Left ventricle myocardium superior (tissue), 1 donor: Measurements from ENCODE around the gene TEAD1. TPM values are rescaled to one million over a fixed set of nuclear protein-coding genes. Genes with fewer than 3 reads are reported as not detected.

Experiments
- ATAC-seq: fragments of 200-7000 bp; cut with Tn5 transposase; one replicate; pipeline ENCODE4 v1.9.1; 2020; ENCODE audit warnings: mild to moderate bottlenecking, moderate library complexity
- DNase-seq: peaks from one replicate; pipeline ENCODE4 v3.0.0-alpha.2; 2020
- intact Hi-C: fragments of 100-400 bp; cut with micrococcal nuclease; formaldehyde crosslinking; loops from one replicate; pipeline ENCODE4 v1.11.0; 2022
- total RNA-seq: library from RNA; stranded (reverse); fragmentation: NEBNext Ultra II Directional; extraction: Animal tissue kit (Norgen Biotek cat#: 25700); gene quantifications from one replicate; pipeline ENCODE4 v1.2.1, GENCODE V29; 2021
- donor health status: DM: no; HTN: yes; CAD: no; lungs with severe emphysema.

Gene TEAD1
- total RNA-seq, 1 donor from 2014 or later = 127 TPM

- no peak for DNase-seq
- no peak for ATAC-seq
- intact Hi-C loops = no loop called here
These were observed 117.8 kb downstream of the TEAD1 start for GRCh38 chr11:12792018-12792417.

DNA sequence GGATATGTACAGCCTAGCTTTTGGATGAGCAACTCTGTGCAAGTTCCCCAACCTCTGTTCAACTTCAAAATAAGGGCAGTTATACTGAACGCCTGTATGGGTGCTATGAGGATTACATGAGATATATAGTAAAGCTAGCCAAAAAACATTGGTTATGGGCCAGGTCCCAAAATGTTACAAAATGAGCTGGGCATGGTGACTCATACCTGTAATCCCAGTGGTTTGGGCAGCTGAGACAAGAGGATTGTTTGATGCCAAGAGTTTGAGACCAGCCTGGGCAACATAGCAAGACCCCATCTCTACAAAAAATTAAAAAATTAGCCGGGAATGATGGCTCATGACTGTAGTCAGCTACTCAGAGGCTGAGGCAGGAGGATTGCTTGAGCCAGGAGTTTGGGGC is 118.4 kb downstream of the TEAD1 start:
- ATAC-seq (no peak), DNase-seq (no peak)
- intact Hi-C loops = no loop called here

GRCh38 chr11:12793065-12793464 is 118.8 kb downstream of the TEAD1 start:
- intact Hi-C loops = no loop called here
- ATAC-seq (no peak), DNase-seq (no peak)

DNA sequence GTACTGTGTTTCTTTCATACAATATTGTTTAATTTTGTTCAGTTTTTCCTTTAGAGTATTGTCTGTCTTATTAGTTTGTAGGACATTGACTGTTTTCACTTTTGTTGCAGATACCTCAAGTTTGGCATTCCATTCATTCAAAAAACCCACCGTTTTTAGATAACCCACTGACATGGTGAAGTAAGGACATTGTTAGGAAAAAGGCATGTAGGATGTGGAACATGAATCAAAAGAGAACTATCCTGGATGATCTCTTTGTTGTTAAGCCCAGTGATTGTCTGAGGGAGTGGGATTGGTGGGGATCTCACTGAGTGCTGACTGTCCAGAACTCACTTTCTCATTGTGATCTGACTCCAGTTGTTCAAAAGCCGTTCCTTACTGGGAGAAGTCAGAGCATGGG is 119.3 kb downstream of the TEAD1 start:
- intact Hi-C loops = no loop called here
- DNase-seq = no peak
- no peak for ATAC-seq

DNA sequence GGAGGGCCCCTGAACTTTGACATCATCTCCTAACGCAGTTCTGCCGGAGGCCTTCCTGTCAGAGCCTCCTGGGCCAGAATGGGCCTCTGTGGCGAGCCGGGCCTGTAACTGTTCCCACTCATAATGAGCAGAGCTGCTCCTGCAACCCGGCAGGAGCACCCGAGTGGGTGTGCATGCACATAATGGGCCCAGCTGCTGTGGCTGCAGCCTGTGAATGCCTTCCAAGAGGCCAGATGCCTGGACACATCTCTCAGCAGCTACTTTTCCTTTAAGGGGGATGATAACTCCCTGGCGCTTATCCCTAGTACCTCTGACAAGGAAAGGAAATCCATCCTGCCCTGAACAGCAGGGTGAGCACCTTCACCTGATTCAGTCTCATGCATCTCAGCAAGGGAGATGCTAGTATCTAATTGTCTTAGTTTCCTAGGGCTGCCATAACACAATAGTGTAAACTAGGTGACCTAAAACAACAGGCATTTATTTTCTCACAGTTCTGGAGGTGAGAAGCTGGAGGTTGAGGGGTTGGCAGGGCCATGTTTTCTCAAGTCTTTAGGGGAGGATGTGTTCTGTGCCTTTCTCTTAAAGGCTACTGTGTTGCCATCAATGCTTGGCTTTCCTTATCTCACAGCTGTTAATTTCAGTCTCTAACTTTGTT is 120.5 kb downstream of the TEAD1 start:
- intact Hi-C loops = no loop called here
- ATAC-seq (peak; percentile 56), DNase-seq (peak; percentile 44)

DNA sequence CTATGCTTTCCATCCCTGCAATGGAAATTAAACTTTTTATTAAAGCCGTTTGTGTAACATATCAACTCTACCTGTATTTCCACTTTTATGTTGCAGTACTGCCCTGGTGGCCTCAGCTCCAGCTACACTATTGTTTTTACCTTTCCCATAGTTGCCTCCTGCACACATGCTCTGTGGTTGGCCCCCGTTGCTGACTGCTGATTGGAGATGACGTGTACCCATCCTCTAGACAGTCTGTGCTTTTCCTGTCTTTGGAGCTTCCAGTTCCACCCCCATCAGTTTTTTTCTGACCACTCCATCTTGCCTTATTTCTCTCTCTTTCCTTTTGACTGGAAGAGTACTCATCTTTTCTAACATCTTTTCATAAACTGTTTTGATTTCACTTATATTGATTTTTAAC is 123.8 kb downstream of the TEAD1 start:
- intact Hi-C loops = no loop called here
- no peak for DNase-seq
- ATAC-seq = no peak

DNA sequence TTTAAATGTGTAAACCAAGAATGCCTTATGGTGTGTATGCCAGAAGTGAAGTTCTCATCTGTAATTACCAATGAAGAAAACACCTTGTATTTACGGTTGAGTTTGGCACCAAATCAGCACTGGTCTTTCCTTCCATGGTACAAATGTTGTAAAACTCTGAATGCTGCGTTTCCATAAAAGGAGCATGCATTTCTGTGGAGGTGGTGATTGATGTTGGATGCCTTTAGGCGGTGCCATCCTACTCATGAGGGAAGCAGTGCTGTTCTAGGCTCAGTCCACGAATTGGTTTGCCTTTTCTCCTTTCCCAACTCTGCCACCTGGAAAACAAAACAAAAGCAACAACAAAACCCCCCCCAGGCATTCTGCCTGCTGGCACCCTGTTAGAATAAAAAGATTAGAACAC is 124.4 kb downstream of the TEAD1 start:
- DNase-seq (no peak), ATAC-seq (no peak)
- intact Hi-C loops = no loop called here

DNA sequence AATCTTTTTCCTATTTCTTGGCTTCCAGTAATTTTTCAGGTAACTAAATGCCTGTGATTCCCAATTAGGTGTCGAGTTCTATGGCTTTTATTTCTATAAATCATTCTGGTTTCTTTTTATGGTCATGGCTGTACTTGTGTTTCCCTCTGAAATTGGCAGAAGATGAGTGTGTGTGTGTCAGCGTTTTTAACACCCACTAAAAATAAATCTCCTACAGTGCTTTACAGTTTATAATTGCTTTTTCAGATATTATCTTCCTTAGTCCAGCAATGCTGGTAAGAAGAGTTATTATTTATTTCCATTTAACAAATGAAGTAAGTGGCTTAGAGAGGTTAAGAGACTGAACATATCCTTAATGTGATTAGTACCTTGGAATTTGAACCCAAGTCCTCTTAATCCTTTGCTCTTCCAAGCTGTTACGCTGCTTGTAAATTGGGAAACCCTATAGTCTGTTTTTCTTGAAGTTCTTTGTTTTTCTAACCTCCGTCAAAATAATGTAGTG is 125.2 kb downstream of the TEAD1 start:
- intact Hi-C loops = no loop called here
- no peak for DNase-seq
- ATAC-seq = no peak

DNA sequence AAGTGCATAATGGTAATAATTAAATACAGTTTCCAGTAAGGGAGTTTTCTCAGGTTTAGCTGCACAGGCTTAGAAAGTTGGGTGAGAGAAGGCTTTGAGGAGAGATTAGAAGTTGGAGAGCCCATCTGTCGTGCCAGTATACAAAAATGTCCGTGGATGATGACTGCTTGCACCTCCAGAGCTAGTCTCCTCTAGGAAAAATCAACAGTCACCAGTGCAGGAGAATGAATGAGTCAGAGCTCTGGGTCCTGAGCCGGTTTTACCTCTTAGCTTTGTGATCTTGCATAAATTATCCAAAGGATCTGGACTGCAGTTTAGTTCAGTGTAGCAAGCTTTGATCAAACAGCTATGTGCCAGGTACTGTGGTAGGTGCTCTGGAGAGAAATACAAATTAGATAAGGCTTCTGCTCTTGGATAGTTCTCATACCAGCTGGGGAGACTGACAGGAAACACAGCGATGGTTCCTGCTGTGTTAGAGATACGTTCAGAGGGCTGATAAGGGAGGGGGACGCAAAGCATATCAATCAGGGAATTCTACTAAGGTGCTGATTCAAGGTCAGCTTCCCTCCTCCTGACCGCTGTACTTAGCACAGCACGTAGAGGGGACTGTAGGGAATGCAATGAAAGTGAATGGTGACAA is 125.9 kb downstream of the TEAD1 start:
- DNase-seq = no peak
- peak; percentile 48 for ATAC-seq
- intact Hi-C loops = no loop called here

DNA sequence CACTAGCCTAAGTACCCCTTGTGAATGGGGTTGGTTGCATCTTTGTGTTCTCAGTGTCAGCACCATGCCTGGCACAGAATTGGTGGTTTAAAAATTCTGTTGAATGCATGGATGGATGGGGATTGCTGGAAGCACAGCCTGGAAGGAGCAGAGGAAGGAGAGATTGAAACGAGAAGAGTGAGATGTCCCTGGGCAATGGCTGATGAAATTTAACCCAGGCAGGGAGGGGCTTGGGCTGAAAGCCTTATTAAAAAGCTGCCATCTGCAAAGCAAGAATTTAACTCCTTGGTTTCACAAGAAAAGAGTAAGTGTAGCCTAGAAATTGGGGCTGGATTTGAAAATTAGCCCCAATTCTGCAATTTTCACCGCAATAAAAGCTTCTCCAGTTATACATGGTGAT is 126.7 kb downstream of the TEAD1 start:
- intact Hi-C loops = no loop called here
- ATAC-seq = no peak
- no peak for DNase-seq

GRCh38 chr11:12801976-12802375 is 127.8 kb downstream of the TEAD1 start:
- DNase-seq (no peak), ATAC-seq (no peak)
- intact Hi-C loops = no loop called here

- intact Hi-C loops = no loop called here
- ATAC-seq = peak; percentile 70
- DNase-seq = no peak
These were observed 128.3 kb downstream of the TEAD1 start for GRCh38 chr11:12802418-12803085.

GRCh38 chr11:12803086-12803826 is 129.0 kb downstream of the TEAD1 start:
- intact Hi-C loops = no loop called here
- DNase-seq (no peak), ATAC-seq (no peak)

DNA sequence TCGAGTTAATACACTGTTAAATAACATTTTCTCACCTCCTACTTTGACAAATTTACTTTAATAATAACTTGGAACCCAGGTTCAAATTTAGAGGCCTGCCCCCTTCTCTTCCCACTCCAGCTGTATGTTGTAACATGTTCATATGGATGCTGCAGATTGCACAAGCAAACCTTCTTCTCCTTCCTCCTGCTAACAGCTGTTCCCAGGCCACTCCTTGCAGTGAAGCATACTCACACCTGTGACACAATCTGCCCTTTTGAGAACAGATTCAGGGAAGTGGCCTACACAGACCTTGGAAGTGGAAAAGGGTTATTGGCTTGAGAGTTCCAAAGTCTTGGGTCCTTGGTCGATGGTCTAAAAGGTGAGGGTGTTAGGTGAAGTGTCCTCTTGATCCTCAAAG is 131.9 kb downstream of the TEAD1 start:
- intact Hi-C loops = no loop called here
- no peak for ATAC-seq
- DNase-seq = no peak

GRCh38 chr11:12807621-12808020 is 133.4 kb downstream of the TEAD1 start:
- DNase-seq (no peak), ATAC-seq (no peak)
- intact Hi-C loops = no loop called here

GRCh38 chr11:12808519-12808918 is 134.3 kb downstream of the TEAD1 start:
- intact Hi-C loops = no loop called here
- ATAC-seq (no peak), DNase-seq (no peak)

GRCh38 chr11:12809364-12809763 is 135.1 kb downstream of the TEAD1 start:
- no peak for DNase-seq
- intact Hi-C loops = no loop called here
- ATAC-seq = no peak

DNA sequence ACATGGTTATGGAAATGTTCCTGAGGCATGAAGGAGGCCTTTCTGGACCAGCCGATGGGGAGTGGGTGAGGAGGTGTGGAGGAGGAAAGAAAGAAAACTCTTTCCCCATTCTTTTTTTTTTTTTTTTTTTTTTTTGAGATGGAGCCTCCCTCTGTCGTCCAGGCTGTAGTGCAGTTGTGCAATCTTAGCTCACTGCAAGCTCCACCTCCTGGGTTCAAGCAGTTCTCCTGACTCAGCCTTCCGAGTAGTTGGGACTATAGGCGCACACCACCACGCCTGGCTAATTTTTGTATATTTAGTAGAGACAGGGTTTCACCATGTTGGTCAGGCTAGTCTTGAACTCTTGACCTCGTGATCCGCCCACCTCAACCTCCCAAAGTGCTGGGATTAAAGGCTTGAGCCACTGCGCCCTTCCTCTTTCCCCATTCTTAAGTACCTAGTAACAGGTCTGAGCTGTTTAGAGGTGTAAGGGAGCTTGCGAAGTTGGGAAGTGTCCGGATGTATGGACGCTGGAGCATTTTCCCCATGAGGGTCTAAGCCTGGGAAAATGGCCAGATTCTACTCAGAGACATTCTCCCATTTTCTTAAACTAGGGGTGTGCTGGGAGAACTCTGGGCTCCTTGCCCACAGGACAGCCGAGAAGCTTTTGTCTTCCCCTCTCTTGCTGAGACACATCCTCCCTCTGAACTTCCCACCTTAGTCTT is 135.8 kb downstream of the TEAD1 start:
- ATAC-seq = no peak
- DNase-seq = no peak
- intact Hi-C loops = no loop called here

- DNase-seq = no peak
- intact Hi-C loops = no loop called here
- ATAC-seq = no peak
These were observed 136.3 kb downstream of the TEAD1 start for GRCh38 chr11:12810568-12810894.

- intact Hi-C loops = no loop called here
- no peak for ATAC-seq
- no peak for DNase-seq
These were observed 137.6 kb downstream of the TEAD1 start for GRCh38 chr11:12811861-12812260.
